Measurements from ENCODE around the gene SH3RF3. TPM values are rescaled to one million over a fixed set of nuclear protein-coding genes. Genes with fewer than 3 reads are reported as not detected.

The SH3RF3 gene
- total and polyA plus RNA-seq, 9 of the 15 experiments (the other 6 are each of a cell fraction or from before 2014, with no cell fraction given), result 0.02 TPM; not detected in 8

DNA sequence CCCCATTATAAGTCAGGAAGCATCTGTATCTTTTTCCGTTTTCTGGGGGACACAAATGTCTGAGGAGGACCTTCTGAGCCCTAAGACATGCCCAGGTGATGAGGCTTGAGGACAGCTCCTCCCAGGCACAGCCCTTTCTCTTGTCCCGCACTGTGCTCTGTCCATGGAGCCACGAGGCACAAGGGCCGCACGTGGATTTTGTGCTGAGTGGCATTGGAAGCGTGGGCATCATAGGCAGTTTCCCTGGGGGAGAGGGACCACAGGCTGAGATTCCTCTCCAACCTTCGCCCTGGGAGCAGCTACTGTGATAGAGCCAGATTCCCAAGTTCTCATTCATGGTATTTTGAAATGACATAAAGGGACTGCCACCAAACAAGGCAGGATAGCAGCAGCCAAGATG, 139.9 kb downstream of the SH3RF3 start (continued):
- TF ChIP-seq, protein P1, sequence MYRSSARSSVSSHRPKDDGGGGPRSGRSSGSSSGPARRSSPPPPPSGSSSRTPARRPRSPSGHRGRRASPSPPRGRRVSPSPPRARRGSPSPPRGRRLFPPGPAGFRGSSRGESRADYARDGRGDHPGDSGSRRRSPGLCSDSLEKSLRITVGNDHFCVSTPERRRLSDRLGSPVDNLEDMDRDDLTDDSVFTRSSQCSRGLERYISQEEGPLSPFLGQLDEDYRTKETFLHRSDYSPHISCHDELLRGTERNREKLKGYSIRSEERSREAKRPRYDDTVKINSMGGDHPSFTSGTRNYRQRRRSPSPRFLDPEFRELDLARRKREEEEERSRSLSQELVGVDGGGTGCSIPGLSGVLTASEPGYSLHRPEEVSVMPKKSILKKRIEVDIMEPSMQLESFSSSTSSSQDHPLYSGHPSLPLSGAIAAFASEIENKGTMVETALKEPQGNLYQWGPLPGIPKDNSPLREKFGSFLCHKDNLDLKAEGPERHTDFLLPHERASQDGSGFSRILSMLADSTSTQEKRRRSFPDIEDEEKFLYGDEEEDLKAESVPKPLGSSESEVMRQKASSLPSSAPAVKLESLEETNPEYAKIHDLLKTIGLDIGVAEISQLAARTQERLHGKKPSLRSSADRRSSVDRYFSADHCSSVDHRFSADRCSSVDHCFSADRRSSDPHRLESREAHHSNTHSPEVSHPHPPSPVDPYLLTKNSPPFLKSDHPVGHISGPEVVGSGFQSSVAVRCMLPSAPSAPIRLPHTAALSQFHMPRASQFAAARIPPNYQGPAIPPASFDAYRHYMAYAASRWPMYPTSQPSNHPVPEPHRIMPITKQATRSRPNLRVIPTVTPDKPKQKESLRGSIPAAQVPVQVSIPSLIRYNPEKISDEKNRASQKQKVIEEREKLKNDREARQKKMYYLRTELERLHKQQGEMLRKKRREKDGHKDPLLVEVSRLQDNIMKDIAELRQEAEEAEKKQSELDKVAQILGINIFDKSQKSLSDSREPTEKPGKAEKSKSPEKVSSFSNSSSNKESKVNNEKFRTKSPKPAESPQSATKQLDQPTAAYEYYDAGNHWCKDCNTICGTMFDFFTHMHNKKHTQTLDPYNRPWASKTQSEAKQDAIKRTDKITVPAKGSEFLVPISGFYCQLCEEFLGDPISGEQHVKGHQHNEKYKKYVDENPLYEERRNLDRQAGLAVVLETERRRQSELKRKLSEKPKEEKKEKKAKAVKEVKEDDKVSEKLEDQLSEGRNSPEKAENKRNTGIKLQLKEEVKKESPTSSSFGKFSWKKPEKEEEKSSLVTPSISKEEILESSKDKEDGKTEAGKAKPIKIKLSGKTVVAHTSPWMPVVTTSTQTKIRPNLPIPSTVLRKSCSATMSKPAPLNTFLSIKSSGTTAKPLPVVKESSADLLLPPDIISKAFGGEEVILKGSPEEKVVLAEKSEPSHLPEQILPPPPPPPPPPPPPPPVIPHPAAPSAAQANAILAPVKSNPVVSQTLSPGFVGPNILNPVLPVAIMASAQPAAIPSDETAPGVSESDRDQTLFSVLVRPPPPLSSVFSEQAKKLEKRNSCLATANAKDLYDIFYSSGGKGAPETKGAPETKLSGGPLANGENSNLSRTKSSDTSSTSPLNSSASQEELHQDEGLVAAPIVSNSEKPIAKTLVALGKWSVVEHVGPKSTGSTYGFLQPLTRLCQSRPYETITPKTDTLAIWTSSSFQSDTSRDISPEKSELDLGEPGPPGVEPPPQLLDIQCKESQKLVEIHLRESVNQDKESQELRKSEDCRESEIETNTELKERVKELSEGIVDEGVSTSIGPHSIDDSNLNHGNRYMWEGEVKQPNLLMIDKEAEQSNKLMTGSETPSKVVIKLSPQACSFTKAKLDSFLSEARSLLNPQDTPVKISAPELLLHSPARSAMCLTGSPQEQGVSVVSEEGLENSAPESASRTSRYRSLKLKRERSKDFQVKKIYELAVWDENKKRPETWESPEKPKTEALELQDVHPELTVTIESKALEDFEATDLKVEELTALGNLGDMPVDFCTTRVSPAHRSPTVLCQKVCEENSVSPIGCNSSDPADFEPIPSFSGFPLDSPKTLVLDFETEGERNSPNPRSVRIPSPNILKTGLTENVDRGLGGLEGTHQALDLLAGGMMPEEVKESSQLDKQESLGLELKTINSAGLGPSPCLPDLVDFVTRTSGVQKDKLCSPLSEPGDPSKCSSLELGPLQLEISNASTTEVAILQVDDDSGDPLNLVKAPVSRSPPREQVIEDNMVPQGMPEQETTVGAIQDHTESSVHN (IDR thresholded peaks at IDR 0.05; ENCODE audit: borderline replicate concordance in 1 of 2, low read depth in 1 of 2), result no peak
- no peak for TF ChIP-seq ZNF785 (CRISPR knock-in tag; IDR thresholded peaks at IDR 0.05)
